BLaER1 (cell line): ENCODE measurements around the gene SIRPD.
A peak's percentile ranks its signal among the peaks of the same experiment; 100 is the strongest.

ENCODE experiments used
- H3K27ac ChIP-seq: shearing (Covaris generic); formaldehyde crosslinking; 2 replicates; pipeline ENCODE4 v1.8.1; 2022
- H3K27me3 ChIP-seq: shearing (Covaris generic); formaldehyde crosslinking; 2 replicates; pipeline ENCODE4 v1.8.1; 2022
- H3K36me3 ChIP-seq: shearing (Covaris generic); formaldehyde crosslinking; 2 replicates; pipeline ENCODE4 v1.8.1; 2022
- H3K4me1 ChIP-seq: shearing (Covaris generic); formaldehyde crosslinking; 2 replicates; pipeline ENCODE4 v1.8.1; 2022
- H3K4me2 ChIP-seq: shearing (Covaris generic); formaldehyde crosslinking; 2 replicates; pipeline ENCODE4 v1.8.1; 2022
- H3K4me3 ChIP-seq: shearing (Covaris generic); formaldehyde crosslinking; 2 replicates; pipeline ENCODE4 v1.8.1; 2022
- H3K9ac ChIP-seq: shearing (Covaris generic); formaldehyde crosslinking; 2 replicates; pipeline ENCODE4 v1.8.1; 2022
- H3K9me3 ChIP-seq: shearing (Covaris generic); formaldehyde crosslinking; 2 replicates; pipeline ENCODE4 v1.8.1; 2022
- H4K20me1 ChIP-seq: shearing (Covaris generic); formaldehyde crosslinking; 2 replicates; pipeline ENCODE4 v1.8.1; 2022
- Cebpa-rat ChIP-seq: shearing (Covaris generic); IDR thresholded peaks from 2 replicates; pipeline ENCODE4 v1.8.1; 2022

SIRPD gene

GRCh38 chr20:1524004-1524403, 33.5 kb downstream of the SIRPD start:
- H3K4me1 ChIP-seq = peaks cover 33% of the 10 kb centered on the region
- TF ChIP-seq Cebpa-rat = no peak
- no peak overlapping the region for H3K9ac ChIP-seq
- H3K9me3 ChIP-seq = peaks cover 5% of the 10 kb centered on the region; the same call in 1 of the 2 replicates
- H3K4me3 ChIP-seq = no peak overlapping the region
- no peaks in the 10 kb centered on the region for H3K27me3 ChIP-seq
- no peak overlapping the region for H3K27ac ChIP-seq
- peak overlapping the region; percentile 34 for H3K4me2 ChIP-seq
- no peaks in the 10 kb centered on the region for H3K36me3 ChIP-seq
- H4K20me1 ChIP-seq = no peaks in the 10 kb centered on the region

GRCh38 chr20:1517010-1517409, 40.5 kb downstream of the SIRPD start:
- no peaks in the 10 kb centered on the region for H3K27me3 ChIP-seq

GRCh38 chr20:1513801-1514200, 43.7 kb downstream of the SIRPD start:
- Histone ChIP-seq H3K4me2 (no peak overlapping the region), H3K36me3 (no peaks in the 10 kb centered on the region), H3K27me3 (no peaks in the 10 kb centered on the region), H3K4me3 (no peak overlapping the region), H3K4me1 (no peaks in the 10 kb centered on the region), H3K27ac (no peak overlapping the region), H4K20me1 (no peaks in the 10 kb centered on the region), H3K9me3 (no peaks in the 10 kb centered on the region), H3K9ac (no peak overlapping the region)
- TF ChIP-seq Cebpa-rat = no peak

More at GRCh38 chr20:1517010-1517409, 40.5 kb downstream of the SIRPD start:
- H3K36me3 ChIP-seq = no peaks in the 10 kb centered on the region
- no peak overlapping the region for H3K4me2 ChIP-seq
- H4K20me1 ChIP-seq = no peaks in the 10 kb centered on the region
- H3K4me3 ChIP-seq = no peak overlapping the region
- H3K9ac ChIP-seq = no peak overlapping the region
- no peak overlapping the region for H3K27ac ChIP-seq
- H3K9me3 ChIP-seq = no peaks in the 10 kb centered on the region
- H3K4me1 ChIP-seq = peaks cover 22% of the 10 kb centered on the region
- no peak for TF ChIP-seq Cebpa-rat

GRCh38 chr20:1509237-1509636, 48.3 kb downstream of the SIRPD start:
- H3K4me1 ChIP-seq = no peaks in the 10 kb centered on the region
- H3K27ac ChIP-seq = no peak overlapping the region
- no peaks in the 10 kb centered on the region for H3K9me3 ChIP-seq
- H3K4me2 ChIP-seq = no peak overlapping the region
- no peak for TF ChIP-seq Cebpa-rat
- H4K20me1 ChIP-seq = no peaks in the 10 kb centered on the region
- no peaks in the 10 kb centered on the region for H3K27me3 ChIP-seq
- H3K9ac ChIP-seq = no peak overlapping the region
- H3K36me3 ChIP-seq = no peaks in the 10 kb centered on the region
- no peak overlapping the region for H3K4me3 ChIP-seq

GRCh38 chr20:1508574-1508973, 48.9 kb downstream of the SIRPD start:
- H3K27ac ChIP-seq = no peak overlapping the region
- H3K36me3 ChIP-seq = no peaks in the 10 kb centered on the region
- H3K4me1 ChIP-seq = no peaks in the 10 kb centered on the region
- H3K27me3 ChIP-seq = no peaks in the 10 kb centered on the region
- no peak overlapping the region for H3K4me2 ChIP-seq
- H4K20me1 ChIP-seq = no peaks in the 10 kb centered on the region
- H3K9ac ChIP-seq = no peak overlapping the region
- H3K4me3 ChIP-seq = no peak overlapping the region
- TF ChIP-seq Cebpa-rat = no peak
- H3K9me3 ChIP-seq = no peaks in the 10 kb centered on the region

DNA sequence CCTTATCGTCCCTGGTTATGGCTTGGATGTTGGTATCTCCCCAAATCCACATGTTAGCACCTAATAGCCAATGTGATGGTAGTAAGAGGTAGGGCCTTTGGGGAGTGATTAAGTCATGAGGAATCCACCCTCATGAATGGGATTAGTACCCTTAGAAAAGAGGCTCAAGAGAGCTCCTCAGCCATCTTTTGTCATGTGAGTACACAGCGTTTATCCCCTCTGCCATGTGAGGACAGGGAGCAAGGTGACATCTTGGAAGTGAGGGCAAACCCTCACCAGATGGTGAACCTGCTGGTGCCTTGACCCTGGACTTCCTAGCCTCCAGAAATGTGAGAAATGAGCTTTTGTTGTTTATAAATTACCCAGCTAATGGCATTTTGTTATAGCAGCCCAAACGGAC, 50.2 kb downstream of the SIRPD start:
- no peaks in the 10 kb centered on the region for H3K27me3 ChIP-seq
- no peak for TF ChIP-seq Cebpa-rat
- no peak overlapping the region for H3K4me2 ChIP-seq
- no peaks in the 10 kb centered on the region for H4K20me1 ChIP-seq
- H3K27ac ChIP-seq = no peak overlapping the region
- no peak overlapping the region for H3K9ac ChIP-seq
- no peaks in the 10 kb centered on the region for H3K9me3 ChIP-seq
- H3K4me3 ChIP-seq = no peak overlapping the region
- no peaks in the 10 kb centered on the region for H3K36me3 ChIP-seq
- no peaks in the 10 kb centered on the region for H3K4me1 ChIP-seq

DNA sequence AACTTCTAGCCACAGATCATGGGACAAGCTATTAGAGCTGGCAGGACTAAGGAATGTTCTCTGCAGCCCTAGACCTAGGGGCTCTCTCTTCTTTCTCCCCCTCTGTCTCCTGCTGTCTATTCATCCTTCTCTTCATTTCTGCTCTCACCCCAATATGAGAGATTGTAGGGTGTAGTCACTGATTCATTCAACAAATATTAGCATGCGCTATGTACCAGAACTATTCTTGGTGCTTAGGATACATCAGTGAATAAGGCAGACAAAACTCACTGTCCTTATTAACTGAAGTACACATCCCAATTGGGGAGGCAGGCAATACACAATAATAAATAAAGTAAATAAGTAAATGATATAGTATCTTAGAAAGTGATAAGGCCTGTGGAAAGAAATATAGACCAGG, 51.6 kb downstream of the SIRPD start:
- Histone ChIP-seq H3K9ac (no peak overlapping the region), H4K20me1 (no peaks in the 10 kb centered on the region), H3K4me3 (no peak overlapping the region), H3K4me1 (no peaks in the 10 kb centered on the region), H3K27ac (no peak overlapping the region), H3K4me2 (no peak overlapping the region), H3K27me3 (no peaks in the 10 kb centered on the region), H3K9me3 (no peaks in the 10 kb centered on the region), H3K36me3 (no peaks in the 10 kb centered on the region)
- TF ChIP-seq Cebpa-rat = no peak

DNA sequence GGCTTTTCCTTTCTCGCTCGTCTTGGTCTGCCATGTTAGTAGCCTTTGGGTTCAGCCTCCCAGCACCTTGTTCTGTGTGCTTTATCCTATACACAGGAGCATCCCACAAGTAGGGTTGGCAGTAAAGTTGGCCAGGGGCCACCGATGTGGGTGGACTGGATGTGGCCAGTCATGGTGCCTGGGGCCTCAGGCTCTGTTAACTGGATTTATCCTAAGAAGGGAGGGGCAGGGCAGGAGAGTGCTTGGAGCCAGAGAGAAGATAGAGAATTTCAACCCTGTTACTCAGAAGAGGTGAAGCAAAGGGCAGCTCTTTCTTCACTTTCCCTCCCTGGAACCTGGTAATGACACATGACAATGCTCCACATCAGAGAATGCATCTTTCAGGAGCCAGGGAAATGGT, 52.1 kb downstream of the SIRPD start:
- no peak overlapping the region for H3K4me2 ChIP-seq
- no peak overlapping the region for H3K9ac ChIP-seq

GRCh38 chr20:1503564-1504227, 53.8 kb downstream of the SIRPD start:
- no peak overlapping the region for H3K4me2 ChIP-seq
- no peak overlapping the region for H3K9ac ChIP-seq

More for the DNA sequence above, 52.1 kb downstream of the SIRPD start:
- H3K4me1 ChIP-seq = no peaks in the 10 kb centered on the region
- H3K9me3 ChIP-seq = no peaks in the 10 kb centered on the region
- H3K36me3 ChIP-seq = no peaks in the 10 kb centered on the region
- H3K27me3 ChIP-seq = no peaks in the 10 kb centered on the region
- no peaks in the 10 kb centered on the region for H4K20me1 ChIP-seq
- H3K27ac ChIP-seq = no peak overlapping the region
- H3K4me3 ChIP-seq = no peak overlapping the region
- no peak for TF ChIP-seq Cebpa-rat

GRCh38 chr20:1500496-1500895, 57.0 kb downstream of the SIRPD start:
- no peaks in the 10 kb centered on the region for H3K27me3 ChIP-seq
- no peaks in the 10 kb centered on the region for H3K9me3 ChIP-seq
- no peaks in the 10 kb centered on the region for H3K4me1 ChIP-seq
- no peak overlapping the region for H3K4me3 ChIP-seq
- H3K9ac ChIP-seq = no peak overlapping the region
- no peak for TF ChIP-seq Cebpa-rat
- H3K36me3 ChIP-seq = no peaks in the 10 kb centered on the region
- H3K4me2 ChIP-seq = no peak overlapping the region
- no peak overlapping the region for H3K27ac ChIP-seq
- H4K20me1 ChIP-seq = no peaks in the 10 kb centered on the region

More at GRCh38 chr20:1503564-1504227, 53.8 kb downstream of the SIRPD start:
- no peak overlapping the region for H3K4me3 ChIP-seq
- no peaks in the 10 kb centered on the region for H4K20me1 ChIP-seq
- H3K36me3 ChIP-seq = no peaks in the 10 kb centered on the region
- H3K27ac ChIP-seq = no peak overlapping the region
- H3K27me3 ChIP-seq = no peaks in the 10 kb centered on the region
- H3K4me1 ChIP-seq = no peaks in the 10 kb centered on the region
- TF ChIP-seq Cebpa-rat = no peak
- no peaks in the 10 kb centered on the region for H3K9me3 ChIP-seq
